ENCODE data around the gene PHF5A.

Gene PHF5A

DNA sequence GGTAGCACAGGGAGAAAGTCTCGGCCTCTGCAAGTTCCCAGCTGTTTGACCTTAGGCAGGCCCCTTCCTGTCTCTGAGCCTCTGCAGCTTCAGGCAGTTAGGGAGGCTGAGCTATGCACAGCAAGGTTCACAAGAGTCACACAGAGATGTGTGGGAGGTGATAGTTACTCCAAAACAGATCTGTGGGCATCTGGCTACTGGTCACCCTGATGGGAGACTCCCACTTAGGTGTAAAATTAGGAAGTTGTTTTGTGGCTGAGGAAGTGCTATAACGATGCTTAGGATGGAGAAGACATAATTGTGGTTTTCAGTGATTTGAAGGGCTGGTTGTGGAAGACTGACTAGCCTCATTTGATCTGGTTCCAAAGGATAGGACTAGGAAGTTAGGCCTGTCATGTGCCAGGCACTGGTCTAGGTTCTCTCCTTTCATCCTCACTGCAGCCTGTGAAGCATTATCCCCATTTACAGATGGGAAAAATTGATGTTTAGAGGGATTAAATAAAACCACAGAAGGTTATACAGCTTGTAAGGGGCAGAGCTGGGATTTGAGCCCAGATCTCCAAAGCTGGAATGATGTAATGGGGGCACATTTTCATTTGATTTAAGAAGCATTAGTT is 13.9 kb upstream of the PHF5A start:
- no peaks in the 10 kb centered on the region for H3K27me3 ChIP-seq (ENCODE audit: low read length)
- no peaks in the 10 kb centered on the region for H4K20me1 ChIP-seq (ENCODE audit: low read depth, low read length)
- no peak for TF ChIP-seq EZH2phosphoT487 (conservative IDR thresholded peaks at IDR 0.05; ENCODE audit: low read length)
- TF ChIP-seq CTCF (IDR thresholded peaks at IDR 0.05; ENCODE audit: insufficient read depth, low read length, poor library complexity, severe bottlenecking): no peak
- H3K27ac ChIP-seq (ENCODE audit: low read depth, low read length): no peak overlapping the region
- H3K9me2 ChIP-seq (replicated peaks; ENCODE audit: insufficient read depth, low read length): no peaks in the 10 kb centered on the region
- H3F3A ChIP-seq (ENCODE audit: insufficient read depth): peaks cover 2% of the 10 kb centered on the region; the same call in 1 of the 2 replicates
- H3K4me2 ChIP-seq (ENCODE audit: low read depth, low read length, poor library complexity, severe bottlenecking): no peak overlapping the region
- H3K9ac ChIP-seq (ENCODE audit: low read length): 0 out of 2 replicates have a peak overlapping the region, but pooled peaks have one; percentile 2
- H3K79me2 ChIP-seq (ENCODE audit: insufficient read depth, low read length): peaks cover 89% of the 10 kb centered on the region
- H3K9me3 ChIP-seq (ENCODE audit: insufficient read depth, low read length): no peaks in the 10 kb centered on the region
- no peak overlapping the region for H2AFZ ChIP-seq (ENCODE audit: low read depth, low read length, severe bottlenecking)
- no peaks in the 10 kb centered on the region for H3K36me3 ChIP-seq (ENCODE audit: low read length)
- H3K4me3 ChIP-seq (ENCODE audit: insufficient read depth, low read length, poor library complexity, severe bottlenecking): no peak overlapping the region

DNA sequence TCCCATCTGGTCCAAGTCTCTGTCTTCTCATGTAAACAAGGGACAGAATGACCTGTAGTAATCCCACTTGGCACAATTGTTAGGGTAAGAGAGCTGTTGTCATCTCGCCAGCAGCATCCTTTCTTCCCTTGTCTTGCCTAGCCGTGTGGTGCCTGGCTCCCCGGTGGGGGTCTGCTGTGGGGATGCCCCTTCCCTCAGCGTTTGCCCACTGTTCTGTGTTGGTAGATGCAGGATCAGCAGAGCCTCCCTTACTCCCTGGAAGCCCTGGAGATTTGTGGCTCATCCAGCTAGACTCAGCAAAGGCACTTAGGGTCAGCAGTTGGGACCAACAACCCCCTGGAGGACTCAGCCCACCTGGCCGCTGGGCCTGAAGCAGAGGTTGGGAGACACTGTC is 13.4 kb upstream of the PHF5A start:
- Histone ChIP-seq H3K9me2 (replicated peaks; ENCODE audit: insufficient read depth, low read length) (no peaks in the 10 kb centered on the region), H3K36me3 (ENCODE audit: low read length) (no peaks in the 10 kb centered on the region), H3K27me3 (ENCODE audit: low read length) (no peaks in the 10 kb centered on the region), H3K27ac (ENCODE audit: low read depth, low read length) (no peak overlapping the region), H3K9me3 (ENCODE audit: insufficient read depth, low read length) (no peaks in the 10 kb centered on the region), H3K9ac (ENCODE audit: low read length) (0 out of 2 replicates have a peak overlapping the region, but pooled peaks have one; percentile 2), H4K20me1 (ENCODE audit: low read depth, low read length) (no peaks in the 10 kb centered on the region), H3K79me2 (ENCODE audit: insufficient read depth, low read length) (peaks cover 87% of the 10 kb centered on the region), H3K4me2 (ENCODE audit: low read depth, low read length, poor library complexity, severe bottlenecking) (no peak overlapping the region), H3F3A (ENCODE audit: insufficient read depth) (peaks cover 2% of the 10 kb centered on the region; the same call in 1 of the 2 replicates), H2AFZ (ENCODE audit: low read depth, low read length, severe bottlenecking) (no peak overlapping the region), H3K4me3 (ENCODE audit: insufficient read depth, low read length, poor library complexity, severe bottlenecking) (no peak overlapping the region)
- TF ChIP-seq EZH2phosphoT487 (conservative IDR thresholded peaks at IDR 0.05; ENCODE audit: low read length): no peak
- no peak for TF ChIP-seq CTCF (IDR thresholded peaks at IDR 0.05; ENCODE audit: insufficient read depth, low read length, poor library complexity, severe bottlenecking)

DNA sequence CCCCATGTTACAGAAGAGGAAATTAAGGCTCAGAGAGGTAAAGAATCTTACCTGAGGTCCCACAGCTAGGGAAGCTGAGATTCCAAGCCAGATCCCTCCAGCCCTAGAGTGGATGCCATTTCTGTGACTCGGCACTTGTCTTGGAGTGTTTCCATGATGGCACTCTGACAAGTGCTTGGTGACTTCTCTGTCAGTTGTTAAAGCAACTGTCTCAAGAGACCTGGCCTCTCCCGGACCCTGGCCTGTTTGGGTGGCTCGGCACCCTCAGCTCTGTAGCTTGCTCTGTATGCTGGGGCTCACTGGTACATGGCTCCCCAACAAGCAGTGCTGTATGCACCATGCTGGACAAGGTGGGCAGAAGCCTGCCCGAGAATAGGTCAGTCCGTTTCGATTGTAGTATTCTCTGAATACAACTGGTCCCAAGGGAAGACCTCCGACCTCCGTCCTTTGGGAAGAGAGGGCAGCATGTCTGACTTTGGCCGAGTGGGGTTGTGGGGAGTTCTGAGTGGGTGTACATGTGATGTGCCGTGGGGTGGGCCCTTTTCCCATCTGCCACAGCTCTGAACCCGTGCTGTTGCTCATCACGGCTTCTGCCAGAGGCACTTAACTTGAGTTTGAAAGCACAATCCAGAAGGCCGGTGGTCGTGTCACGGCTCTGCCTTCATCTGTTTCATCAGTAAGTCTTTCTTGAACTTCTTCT is 12.8 kb upstream of the PHF5A start:
- Histone ChIP-seq H3K9me3 (ENCODE audit: insufficient read depth, low read length) (no peaks in the 10 kb centered on the region), H4K20me1 (ENCODE audit: low read depth, low read length) (no peaks in the 10 kb centered on the region), H3K27me3 (ENCODE audit: low read length) (no peaks in the 10 kb centered on the region), H3K9ac (ENCODE audit: low read length) (no peak overlapping the region), H3K79me2 (ENCODE audit: insufficient read depth, low read length) (peaks cover 83% of the 10 kb centered on the region), H3K4me3 (ENCODE audit: insufficient read depth, low read length, poor library complexity, severe bottlenecking) (no peak overlapping the region), H2AFZ (ENCODE audit: low read depth, low read length, severe bottlenecking) (no peak overlapping the region), H3K9me2 (replicated peaks; ENCODE audit: insufficient read depth, low read length) (no peaks in the 10 kb centered on the region), H3K4me2 (ENCODE audit: low read depth, low read length, poor library complexity, severe bottlenecking) (no peak overlapping the region), H3K36me3 (ENCODE audit: low read length) (no peaks in the 10 kb centered on the region), H3F3A (ENCODE audit: insufficient read depth) (peaks cover 2% of the 10 kb centered on the region; the same call in 1 of the 2 replicates), H3K27ac (ENCODE audit: low read depth, low read length) (no peak overlapping the region)
- TF ChIP-seq CTCF (IDR thresholded peaks at IDR 0.05; ENCODE audit: insufficient read depth, low read length, poor library complexity, severe bottlenecking) (no peak), EZH2phosphoT487 (conservative IDR thresholded peaks at IDR 0.05; ENCODE audit: low read length) (no peak)
